H1 (cell line): ENCODE data around the gene CROCC. TPM values are rescaled to one million over a fixed set of nuclear protein-coding genes. Genes with fewer than 3 reads are reported as not detected.

Source experiments
- CTCF ChIA-PET: fragments of 300-600 bp; sonication (Branson Sonifier 250); formaldehyde crosslinking; loops from one replicate; lab custom pipeline; 2021; ENCODE audit not compliant: partially characterized antibody; lab: Charles Lee
- POLR2A ChIA-PET: fragments of 300-600 bp; sonication (Branson Sonifier 250); formaldehyde crosslinking; loops from one replicate; lab custom pipeline; 2021; ENCODE audit warnings: inconsistent platforms; ENCODE audit not compliant: partially characterized antibody; lab: Charles Lee
- DNase-seq, 2 experiments: peaks; one replicate each; pipeline versions ENCODE4 v3.0.0 to v3.0.0-alpha.2; 2010 to 2022; ENCODE audit warnings: low spot score in 2 of 2, low read depth in 1 of 2, mixed read lengths in 1 of 2
- FAIRE-seq: peaks from 2 replicates; lab custom pipeline; 2011; peaks lifted over from hg19 to GRCh38; lab: Jason Lieb, UNC
- H2AFZ ChIP-seq: 2 replicates; pipeline ENCODE4 v1.8.1; 2012; ENCODE audit warnings: low read length, inconsistent platforms
- H2AK5ac ChIP-seq: 2 replicates; pipeline ENCODE4 v1.6.1; 2013; ENCODE audit warnings: low read depth, low read length
- H2BK120ac ChIP-seq: replicated peaks from 2 replicates; pipeline ENCODE3; 2013; ENCODE audit warnings: low read depth, low read length, inconsistent platforms
- H2BK12ac ChIP-seq: 2 replicates; pipeline ENCODE4 v1.6.1; 2013; ENCODE audit warnings: low read depth, low read length
- H2BK15ac ChIP-seq: 2 replicates; pipeline ENCODE4 v1.6.1; 2013; ENCODE audit warnings: low read length
- H2BK20ac ChIP-seq: 2 replicates; pipeline ENCODE4 v1.6.1; 2013; ENCODE audit warnings: low read length
- H2BK5ac ChIP-seq: 2 replicates; pipeline ENCODE4 v1.6.1; 2013; ENCODE audit warnings: low read depth, low read length
- H3K14ac ChIP-seq: 2 replicates; pipeline ENCODE4 v1.6.1; 2013; ENCODE audit warnings: inconsistent platforms; ENCODE audit not compliant: insufficient read length
- H3K18ac ChIP-seq: 2 replicates; pipeline ENCODE4 v1.6.1; 2013; ENCODE audit warnings: low read length; ENCODE audit errors: extremely low read depth
- H3K23ac ChIP-seq: 2 replicates; pipeline ENCODE4 v1.6.1; 2013; ENCODE audit warnings: inconsistent platforms; ENCODE audit not compliant: insufficient read length
- H3K23me2 ChIP-seq: 2 replicates; pipeline ENCODE4 v1.6.1; 2013; ENCODE audit warnings: low read depth, low read length
- H3K27ac ChIP-seq: 2 replicates; pipeline ENCODE4 v1.6.1; 2011; ENCODE audit warnings: low read depth, low read length, inconsistent platforms
- H3K27me3 ChIP-seq, 4 experiments: replicated peaks in 1 of 4; 1 replicate in 1 of 4; 2 replicates in 3 of 4; pipeline versions ENCODE4 v1.6.1 to v1.8.1; 2011 to 2013; ENCODE audit warnings: low read length in 3 of 4, mild to moderate bottlenecking in 3 of 4, inconsistent platforms in 2 of 4, mixed read lengths in 2 of 4, moderate library complexity in 1 of 4; ENCODE audit not compliant: control insufficient read depth in 3 of 4, insufficient read depth in 3 of 4; ENCODE audit errors: extremely low read depth in 1 of 4
- H3K36me3 ChIP-seq, 4 experiments: 2 replicates each; pipeline versions ENCODE4 v1.6.1 to v1.8.1; 2011 to 2013; ENCODE audit warnings: mild to moderate bottlenecking in 4 of 4, low read length in 3 of 4, moderate library complexity in 2 of 4, control low read depth in 1 of 4, inconsistent platforms in 1 of 4; ENCODE audit not compliant: insufficient read depth in 4 of 4, control insufficient read depth in 2 of 4
- H3K4ac ChIP-seq: replicated peaks from 2 replicates; pipeline ENCODE3; 2013; ENCODE audit warnings: low read length, low read depth, mixed read lengths, inconsistent platforms; ENCODE audit not compliant: insufficient read length
- H3K4me1 ChIP-seq, 4 experiments: replicated peaks in 1 of 4; 1 replicate in 1 of 4; 2 replicates in 3 of 4; pipeline versions ENCODE4 v1.6.1 to v1.8.1; 2011 to 2013; ENCODE audit warnings: low read length in 3 of 4, inconsistent platforms in 2 of 4, mixed read lengths in 1 of 4; ENCODE audit not compliant: insufficient read depth in 4 of 4, control insufficient read depth in 3 of 4
- H3K4me2 ChIP-seq, 2 experiments: 2 replicates each; pipeline versions ENCODE4 v1.6.1 to v1.8.1; 2011 to 2013; ENCODE audit warnings: low read depth in 2 of 2, low read length in 2 of 2, control low read depth in 1 of 2, inconsistent platforms in 1 of 2, mild to moderate bottlenecking in 1 of 2; ENCODE audit not compliant: insufficient read depth in 1 of 2
- H3K4me3 ChIP-seq, 4 experiments: fragments of 200-600, 300-600 bp in 1 of 4; sonication (generic), shearing (Covaris generic), sonication (Bioruptor Twin) in 1 of 4; 2 replicates each; pipeline versions ENCODE4 v1.5.1 to v1.8.1; 2011 to 2016; ENCODE audit warnings: low read length in 4 of 4, low read depth in 3 of 4, control low read depth in 2 of 4, inconsistent platforms in 2 of 4, mild to moderate bottlenecking in 2 of 4, mixed read lengths in 1 of 4, moderate library complexity in 1 of 4; ENCODE audit not compliant: insufficient read depth in 2 of 4; ENCODE audit errors: extremely low read depth in 1 of 4
- H3K56ac ChIP-seq: replicated peaks from 2 replicates; pipeline ENCODE3; 2013; ENCODE audit warnings: low read depth, mild to moderate bottlenecking, mixed read lengths, low read length, inconsistent platforms; ENCODE audit not compliant: insufficient read length
- H3K79me1 ChIP-seq: 2 replicates; pipeline ENCODE4 v1.6.1; 2013; ENCODE audit warnings: low read depth, low read length, control low read depth
- H3K79me2 ChIP-seq, 2 experiments: 2 replicates each; pipeline versions ENCODE4 v1.6.1 to v1.8.1; 2012 to 2013; ENCODE audit warnings: low read length in 2 of 2, mild to moderate bottlenecking in 2 of 2, inconsistent platforms in 1 of 2; ENCODE audit not compliant: insufficient read depth in 2 of 2, control insufficient read depth in 1 of 2
- H3K9ac ChIP-seq, 4 experiments: replicated peaks in 1 of 4; 1 replicate in 1 of 4; 2 replicates in 3 of 4; pipeline versions ENCODE4 v1.6.1 to v1.8.1; 2011 to 2013; ENCODE audit warnings: low read depth in 3 of 4, low read length in 3 of 4, control low read depth in 2 of 4, mild to moderate bottlenecking in 2 of 4, moderate library complexity in 2 of 4, inconsistent platforms in 1 of 4; ENCODE audit errors: extremely low read depth in 1 of 4
- H3K9me3 ChIP-seq, 2 experiments: 2 replicates each; pipeline versions ENCODE4 v1.6.1 to v1.8.1; 2012 to 2013; ENCODE audit warnings: mild to moderate bottlenecking in 2 of 2, moderate library complexity in 2 of 2, control low read depth in 1 of 2, inconsistent platforms in 1 of 2, low read depth in 1 of 2, low read length in 1 of 2, mixed read lengths in 1 of 2; ENCODE audit not compliant: insufficient read depth in 2 of 2
- H4K20me1 ChIP-seq, 2 experiments: replicated peaks in 1 of 2; 2 replicates each; pipeline versions ENCODE3 to v1.8.1; 2011 to 2013; ENCODE audit warnings: inconsistent platforms in 2 of 2, low read length in 2 of 2, mild to moderate bottlenecking in 1 of 2; ENCODE audit not compliant: insufficient read depth in 2 of 2, control insufficient read depth in 1 of 2
- H4K5ac ChIP-seq: 2 replicates; pipeline ENCODE4 v1.6.1; 2013; ENCODE audit warnings: low read length, low read depth, mixed read lengths, inconsistent platforms; ENCODE audit not compliant: insufficient read length
- H4K8ac ChIP-seq: 2 replicates; pipeline ENCODE4 v1.8.0; 2013; ENCODE audit warnings: mild to moderate bottlenecking, moderate library complexity, low read length, inconsistent platforms; ENCODE audit not compliant: insufficient read depth; ENCODE audit errors: extremely low read depth
- H4K91ac ChIP-seq: replicated peaks from 2 replicates; pipeline ENCODE3; 2013; ENCODE audit warnings: low read length, mixed read lengths, inconsistent platforms; ENCODE audit not compliant: insufficient read length
- ASH2L ChIP-seq: fragments of 200-600, 300-600 bp; sonication (generic); IDR thresholded peaks from one replicate; pipeline ENCODE4 v1.7.1; 2017; ENCODE audit warnings: low read length
- CBX8 ChIP-seq: fragments of 300-800, 300-1000 bp; sonication (generic); IDR thresholded peaks from 2 replicates; pipeline ENCODE4 v1.7.1; 2016; ENCODE audit warnings: low read depth, low read length, borderline replicate concordance
- HDAC6 ChIP-seq: IDR thresholded peaks from one replicate; pipeline ENCODE4 v1.7.1; 2012; ENCODE audit warnings: low read depth, mild to moderate bottlenecking, inconsistent platforms, low read length, moderate library complexity
- KDM4A ChIP-seq: IDR thresholded peaks from one replicate; pipeline ENCODE4 v1.7.1; 2012; ENCODE audit warnings: low read depth, mild to moderate bottlenecking, moderate library complexity, low read length, inconsistent platforms; ENCODE audit not compliant: severe bottlenecking
- MAFK ChIP-seq: IDR thresholded peaks from 2 replicates; pipeline ENCODE4 v1.6.1; 2012; ENCODE audit warnings: low read depth, mild to moderate bottlenecking, improper control_type of control experiment, low read length
- SP2 ChIP-seq: IDR thresholded peaks from 2 replicates; pipeline ENCODE4 v1.6.1; 2012; ENCODE audit warnings: mild to moderate bottlenecking, low read length, inconsistent platforms
- SUZ12 ChIP-seq: fragments of 200-600 bp; sonication (generic); IDR thresholded peaks from 2 replicates; pipeline ENCODE4 v1.6.1; 2012; ENCODE audit warnings: mild to moderate bottlenecking, inconsistent platforms, low read length, moderate library complexity, mixed read lengths
- TAF1 ChIP-seq: IDR thresholded peaks from 2 replicates; pipeline ENCODE4 v1.6.1; 2011; ENCODE audit warnings: mild to moderate bottlenecking, low read depth, low read length
- ZNF274 ChIP-seq: IDR thresholded peaks from 2 replicates; pipeline ENCODE4 v1.7.0; 2012; ENCODE audit warnings: low read length, borderline replicate concordance; ENCODE audit errors: extremely low read depth
- WGBS, 2 experiments: shearing (Covaris generic) in 1 of 2; methylation state at CpG; one replicate each; pipeline versions ENCODE4 v1.1.6 to v1.1.7; 2013 to 2015; ENCODE audit warnings: low lambda C conversion rate in 2 of 2, mixed read lengths in 2 of 2, inconsistent platforms in 1 of 2, low coverage in 1 of 2, missing lambda C conversion rate in 1 of 2; ENCODE audit not compliant: insufficient replicate concordance in 2 of 2, insufficient coverage in 1 of 2, insufficient read length in 1 of 2; ENCODE audit errors: extremely low coverage in 1 of 2, missing lambda C conversion rate in 1 of 2; 5-methylcytosine and 5-hydroxymethylcytosine counted together
- polyA plus RNA-seq, 7 experiments: library from polyadenylated mRNA; depleted of rRNA in 3 of 7; stranded (reverse) in 5 of 7; unstranded in 2 of 7; fragments of >200 nt in 5 of 7; fragments of 200-250 nt in 2 of 7; gene quantifications; 1 replicate in 5 of 7; 2 replicates in 1 of 7; 4 replicates in 1 of 7; pipeline versions ENCODE4 v1.2.1 to v1.2.3, GENCODE V29; 2011 to 2013; ENCODE audit warnings: missing spikeins in 2 of 7, mixed read lengths in 2 of 7
- total RNA-seq: library from RNA; stranded (reverse); fragmentation: NEBNext Ultra II Directional; extraction: Animal tissue kit (Norgen Biotek cat#: 25700); gene quantifications from 2 replicates; pipeline ENCODE4 v1.2.1, GENCODE V29; 2021
- TF ChIP-seq, protein P1 (sequence below), 3 experiments: IDR thresholded peaks; 1 replicate in 2 of 3; 2 replicates in 1 of 3; pipeline versions ENCODE4 v1.5.1 to v1.6.1; 2011; ENCODE audit warnings: low read length in 3 of 3, mild to moderate bottlenecking in 3 of 3, inconsistent platforms in 2 of 3, low read depth in 1 of 3, moderate library complexity in 1 of 3; ENCODE audit not compliant: insufficient read depth in 1 of 3; ENCODE audit errors: control extremely low read depth in 1 of 3

CROCC gene
- total and polyA plus RNA-seq, 2 of the 8 experiments (the other 6 are each of a cell fraction or from before 2014, with no cell fraction given): 12.1 to 39.5 TPM

DNA sequence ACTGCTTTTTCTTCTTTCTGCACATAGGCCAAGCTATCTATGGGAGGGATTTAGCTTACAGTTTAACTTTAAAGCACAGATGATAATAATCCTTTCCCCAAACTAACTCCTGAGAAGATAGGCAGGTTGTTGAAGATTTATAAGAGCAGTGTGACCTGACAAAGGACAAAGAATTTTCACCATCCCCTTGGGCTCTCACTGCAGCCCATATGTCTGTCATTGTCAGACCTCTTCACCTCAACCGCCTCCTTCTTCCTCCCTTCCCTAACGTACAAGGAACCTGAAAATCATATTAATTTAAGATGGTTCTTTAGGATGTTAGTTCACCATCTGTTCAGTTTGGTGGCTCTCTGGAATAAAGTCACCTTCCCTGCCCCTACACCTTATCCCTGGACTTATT is 21.0 kb upstream of the CROCC start:
- no peak for DNase-seq

More for the DNA sequence above, 21.0 kb upstream of the CROCC start:
- Histone ChIP-seq H4K5ac (no peak overlapping the region), H2AK5ac (no peak overlapping the region), H3K23me2 (peaks cover 9% of the 10 kb centered on the region; the same call in 1 of the 2 replicates), H3K56ac (no peak overlapping the region), H3K4me2 (no peak overlapping the region), H3K27ac (no peak overlapping the region), H4K20me1 (no peaks in the 10 kb centered on the region), H3K36me3 (no peaks in the 10 kb centered on the region), H3K4me3 (no peak overlapping the region), H3K4ac (no peak overlapping the region), H3K9me3 (no peaks in the 10 kb centered on the region; a peak in 1 of 4 replicates), H4K8ac (no peak overlapping the region)
- TF ChIP-seq ZNF274 (no peak), CBX8 (no peak), KDM4A (no peak), SUZ12 (no peak), ASH2L (no peak), TAF1 (no peak), HDAC6 (no peak), SP2 (no peak), MAFK (no peak)
- TF ChIP-seq, protein P1, sequence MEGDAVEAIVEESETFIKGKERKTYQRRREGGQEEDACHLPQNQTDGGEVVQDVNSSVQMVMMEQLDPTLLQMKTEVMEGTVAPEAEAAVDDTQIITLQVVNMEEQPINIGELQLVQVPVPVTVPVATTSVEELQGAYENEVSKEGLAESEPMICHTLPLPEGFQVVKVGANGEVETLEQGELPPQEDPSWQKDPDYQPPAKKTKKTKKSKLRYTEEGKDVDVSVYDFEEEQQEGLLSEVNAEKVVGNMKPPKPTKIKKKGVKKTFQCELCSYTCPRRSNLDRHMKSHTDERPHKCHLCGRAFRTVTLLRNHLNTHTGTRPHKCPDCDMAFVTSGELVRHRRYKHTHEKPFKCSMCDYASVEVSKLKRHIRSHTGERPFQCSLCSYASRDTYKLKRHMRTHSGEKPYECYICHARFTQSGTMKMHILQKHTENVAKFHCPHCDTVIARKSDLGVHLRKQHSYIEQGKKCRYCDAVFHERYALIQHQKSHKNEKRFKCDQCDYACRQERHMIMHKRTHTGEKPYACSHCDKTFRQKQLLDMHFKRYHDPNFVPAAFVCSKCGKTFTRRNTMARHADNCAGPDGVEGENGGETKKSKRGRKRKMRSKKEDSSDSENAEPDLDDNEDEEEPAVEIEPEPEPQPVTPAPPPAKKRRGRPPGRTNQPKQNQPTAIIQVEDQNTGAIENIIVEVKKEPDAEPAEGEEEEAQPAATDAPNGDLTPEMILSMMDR (IDR thresholded peaks at IDR 0.05; ENCODE audit: control extremely low read depth in 1 of 3, insufficient read depth in 1 of 3, low read depth in 1 of 3, low read length in 3 of 3): no peak
- TF ChIP-seq, all 59 proteins: peak for 0
- H2AFZ ChIP-seq: no peak overlapping the region
- ChIA-PET CTCF (interaction anchor here (1.0 kb wide), 1 partner anchor 23 kb away, joined by 3 read pairs; no protein-coding TSS in a partner anchor), POLR2A (no interaction called here)
- H3K23ac ChIP-seq: no peak overlapping the region
- no peak overlapping the region for H4K91ac ChIP-seq
- H2BK20ac ChIP-seq: no peak overlapping the region
- H3K27me3 ChIP-seq: no peaks in the 10 kb centered on the region
- FAIRE-seq: no peak
- no peak overlapping the region for H2BK15ac ChIP-seq
- 85% methylated on average over 2 of the region's 2 CpGs; no CpG with 5 or more reads in 1 of the 2 experiments for WGBS, 2 experiments
- H3K79me1 ChIP-seq: no peaks in the 10 kb centered on the region
- no peaks in the 10 kb centered on the region for H3K79me2 ChIP-seq
- no peak overlapping the region for H2BK5ac ChIP-seq
- H3K9ac ChIP-seq: no peak overlapping the region
- no peak overlapping the region for H2BK120ac ChIP-seq
- H2BK12ac ChIP-seq: no peak overlapping the region
- no peak overlapping the region for H3K14ac ChIP-seq
- H3K18ac ChIP-seq: no peak overlapping the region
- peaks cover 0 to 3% (median 0%) of the 10 kb centered on the region in 4 experiments; a peak in 3 of 7 replicates for H3K4me1 ChIP-seq
